PC-3 (cell line): ENCODE data around the gene ZBTB22. TPM values are rescaled to one million over a fixed set of nuclear protein-coding genes. Genes with fewer than 3 reads are reported as not detected.

Experiments used
- ATAC-seq: fragments of 200-7000 bp; cut with Tn5 transposase; 2 replicates; pipeline ENCODE4 v1.9.1; 2020; ENCODE audit warnings: mild to moderate bottlenecking, moderate library complexity
- BruUV-seq: library from RNA; stranded (reverse); fragments of 400-500 nt; replicated peaks from 2 replicates; lab custom pipeline; 2021; lab: Mats Ljungman, UMichigan
- CTCF ChIA-PET: fragments of 300-600 bp; sonication (Branson Sonifier 250); formaldehyde crosslinking; loops from one replicate; lab custom pipeline; 2022; ENCODE audit warnings: antibody characterized with exemption; lab: Charles Lee
- POLR2A ChIA-PET: fragments of 300-600 bp; sonication (Branson Sonifier 250); formaldehyde crosslinking; loops from one replicate; lab custom pipeline; 2022; ENCODE audit warnings: antibody characterized with exemption; ENCODE audit not compliant: unreplicated experiment; lab: Charles Lee
- DNase-seq: peaks from one replicate; pipeline ENCODE4 v3.0.0-alpha.2; 2015
- H2AFZ ChIP-seq: fragments of 300-600 bp; sonication (generic); 2 replicates; pipeline ENCODE4 v1.6.0; 2016; ENCODE audit warnings: antibody characterized with exemption, low read length
- H3F3A ChIP-seq: fragments of 300-600 bp; sonication (generic); one replicate; pipeline ENCODE4 v1.6.0; 2017; ENCODE audit warnings: antibody characterized with exemption, low read length, control low read depth, mild to moderate bottlenecking; ENCODE audit not compliant: unreplicated experiment
- H3K27ac ChIP-seq: fragments of 300-600 bp; sonication (generic); 2 replicates; pipeline ENCODE4 v1.5.1; 2016; ENCODE audit warnings: mild to moderate bottlenecking, low read length
- H3K27me3 ChIP-seq: fragments of 300-600 bp; sonication (generic); 2 replicates; pipeline ENCODE4 v1.6.1; 2016; ENCODE audit warnings: low read length, mixed read lengths
- H3K36me3 ChIP-seq: fragments of 300-600 bp; sonication (generic); 2 replicates; pipeline ENCODE4 v1.6.1; 2016; ENCODE audit warnings: low read depth, mixed run types, low read length, mixed read lengths
- H3K4me1 ChIP-seq: fragments of 300-600 bp; sonication (generic); 2 replicates; pipeline ENCODE4 v1.5.1; 2016; ENCODE audit warnings: low read length; ENCODE audit not compliant: insufficient read depth
- H3K4me2 ChIP-seq: fragments of 300-600 bp; sonication (generic); 2 replicates; pipeline ENCODE4 v1.6.0; 2016; ENCODE audit warnings: low read length
- H3K4me3 ChIP-seq: fragments of 300-600 bp; sonication (generic); 2 replicates; pipeline ENCODE4 v1.5.1; 2016; ENCODE audit warnings: mild to moderate bottlenecking, low read length, mixed read lengths
- H3K79me2 ChIP-seq: fragments of 300-600 bp; sonication (generic); 2 replicates; pipeline ENCODE4 v1.6.1; 2017; ENCODE audit warnings: low read length, mixed read lengths
- H3K9ac ChIP-seq: fragments of 300-600 bp; sonication (generic); 2 replicates; pipeline ENCODE4 v1.6.0; 2016; ENCODE audit warnings: mild to moderate bottlenecking, low read length
- H3K9me2 ChIP-seq: fragments of 300-600 bp; sonication (generic); replicated peaks from 2 replicates; pipeline ENCODE4 v1.6.1; 2016; ENCODE audit warnings: mixed run types, low read length, mixed read lengths
- H3K9me3 ChIP-seq: fragments of 300-600 bp; sonication (generic); 2 replicates; pipeline ENCODE4 v1.6.1; 2016; ENCODE audit warnings: low read length, mixed read lengths
- H4K20me1 ChIP-seq: fragments of 300-600 bp; sonication (generic); 2 replicates; pipeline ENCODE4 v1.6.1; 2016; ENCODE audit warnings: low read length, mixed read lengths
- EZH2 ChIP-seq: fragments of 300-600 bp; sonication (generic); IDR thresholded peaks from one replicate; pipeline ENCODE4 v1.6.1; 2017; ENCODE audit warnings: antibody characterized with exemption, mild to moderate bottlenecking, low read length; ENCODE audit not compliant: unreplicated experiment
- EZH2phosphoT487 ChIP-seq: fragments of 300-600 bp; sonication (generic); IDR thresholded peaks from 2 replicates; pipeline ENCODE4 v1.6.1; 2018; ENCODE audit warnings: mild to moderate bottlenecking, antibody characterized with exemption, low read length, borderline replicate concordance
- intact Hi-C: fragments of 100-400 bp; cut with micrococcal nuclease; formaldehyde crosslinking; loops from 2 replicates; pipeline ENCODE4 v1.9.0; 2023
- total RNA-seq: library from RNA; depleted of rRNA; stranded (reverse); fragments of >200 nt; gene quantifications from 2 replicates; pipeline ENCODE4 v1.2.3, GENCODE V29; 2014
- TF ChIP-seq, protein P1 (sequence below): fragments of 300-600 bp; sonication (generic); conservative IDR thresholded peaks from 2 replicates; pipeline ENCODE4 v1.5.1; 2017; ENCODE audit warnings: antibody characterized with exemption, low read depth, mild to moderate bottlenecking, low read length

ZBTB22 gene
- total RNA-seq, 1 experiment from 2014 or later = 18.8 TPM

DNA sequence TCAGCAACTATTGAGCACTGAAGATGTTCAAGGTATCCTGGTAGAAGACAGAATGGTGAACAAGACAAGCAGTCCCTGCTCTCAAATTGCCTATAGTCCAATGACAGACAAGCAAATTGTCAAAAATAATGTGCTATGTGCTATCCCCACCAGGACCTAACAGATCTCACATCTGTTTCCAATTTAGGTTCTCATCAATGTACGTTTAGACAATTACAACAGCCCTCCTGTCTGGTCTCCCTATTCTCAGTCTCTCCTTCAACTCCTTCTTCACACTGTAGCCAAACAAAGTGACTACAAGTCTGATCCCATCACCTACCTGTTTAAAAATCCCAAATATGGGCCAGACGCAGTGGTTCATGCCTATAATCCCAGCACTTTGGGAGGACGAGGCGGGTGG is 11.2 kb downstream of the ZBTB22 start:
- no peak for TF ChIP-seq EZH2
- H3K27ac ChIP-seq = no peak overlapping the region
- H3K27me3 ChIP-seq = no peaks in the 10 kb centered on the region
- no peak for DNase-seq
- H3K4me3 ChIP-seq = no peak overlapping the region
- no peaks in the 10 kb centered on the region for H3K9me3 ChIP-seq
- H3K4me2 ChIP-seq = no peak overlapping the region
- H3K4me1 ChIP-seq = no peaks in the 10 kb centered on the region
- ATAC-seq = no peak
- CTCF ChIA-PET = no interaction called here
- no TSS peak for BruUV-seq
- no peaks in the 10 kb centered on the region for H4K20me1 ChIP-seq
- H3K36me3 ChIP-seq = peaks cover 7% of the 10 kb centered on the region
- H3K9me2 ChIP-seq = no peaks in the 10 kb centered on the region
- POLR2A ChIA-PET = no interaction called here
- H3F3A ChIP-seq = no peaks in the 10 kb centered on the region
- H3K79me2 ChIP-seq = peaks cover 27% of the 10 kb centered on the region
- no peak overlapping the region for H2AFZ ChIP-seq
- no peak overlapping the region for H3K9ac ChIP-seq
- intact Hi-C loops = no loop called here

DNA sequence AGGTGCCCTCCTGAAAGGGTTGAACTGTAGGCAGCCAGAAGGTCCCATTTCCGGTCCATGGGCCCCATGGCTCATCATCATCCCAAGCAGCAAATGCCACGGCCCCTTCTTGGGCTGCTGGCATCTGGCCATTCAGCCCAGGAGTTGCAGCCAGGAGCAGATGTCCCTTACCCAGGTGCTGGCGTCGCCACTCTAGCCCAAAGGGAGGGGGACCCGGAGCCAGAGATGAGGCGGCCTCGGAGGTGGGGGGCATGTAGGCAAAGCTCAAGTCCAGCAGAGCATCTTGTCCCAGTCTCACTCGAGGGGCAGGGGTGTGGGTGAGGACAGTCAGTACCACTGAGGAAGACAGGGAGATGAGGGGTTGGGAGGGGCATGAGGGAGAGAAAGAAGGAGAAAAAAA is 12.5 kb downstream of the ZBTB22 start:
- H3K9me3 ChIP-seq = no peaks in the 10 kb centered on the region
- no TSS peak for BruUV-seq
- H3F3A ChIP-seq = peaks cover 1% of the 10 kb centered on the region
- H3K36me3 ChIP-seq = peaks cover 7% of the 10 kb centered on the region
- no peak overlapping the region for H3K9ac ChIP-seq
- intact Hi-C loops = no loop called here
- CTCF ChIA-PET = no interaction called here
- ATAC-seq (no peak), DNase-seq (no peak)
- no peaks in the 10 kb centered on the region for H3K27me3 ChIP-seq
- H3K4me2 ChIP-seq = no peak overlapping the region
- TF ChIP-seq, protein P1, sequence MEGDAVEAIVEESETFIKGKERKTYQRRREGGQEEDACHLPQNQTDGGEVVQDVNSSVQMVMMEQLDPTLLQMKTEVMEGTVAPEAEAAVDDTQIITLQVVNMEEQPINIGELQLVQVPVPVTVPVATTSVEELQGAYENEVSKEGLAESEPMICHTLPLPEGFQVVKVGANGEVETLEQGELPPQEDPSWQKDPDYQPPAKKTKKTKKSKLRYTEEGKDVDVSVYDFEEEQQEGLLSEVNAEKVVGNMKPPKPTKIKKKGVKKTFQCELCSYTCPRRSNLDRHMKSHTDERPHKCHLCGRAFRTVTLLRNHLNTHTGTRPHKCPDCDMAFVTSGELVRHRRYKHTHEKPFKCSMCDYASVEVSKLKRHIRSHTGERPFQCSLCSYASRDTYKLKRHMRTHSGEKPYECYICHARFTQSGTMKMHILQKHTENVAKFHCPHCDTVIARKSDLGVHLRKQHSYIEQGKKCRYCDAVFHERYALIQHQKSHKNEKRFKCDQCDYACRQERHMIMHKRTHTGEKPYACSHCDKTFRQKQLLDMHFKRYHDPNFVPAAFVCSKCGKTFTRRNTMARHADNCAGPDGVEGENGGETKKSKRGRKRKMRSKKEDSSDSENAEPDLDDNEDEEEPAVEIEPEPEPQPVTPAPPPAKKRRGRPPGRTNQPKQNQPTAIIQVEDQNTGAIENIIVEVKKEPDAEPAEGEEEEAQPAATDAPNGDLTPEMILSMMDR = no peak
- TF ChIP-seq EZH2phosphoT487 (no peak), EZH2 (no peak)
- peaks cover 24% of the 10 kb centered on the region for H3K79me2 ChIP-seq
- H2AFZ ChIP-seq = no peak overlapping the region
- H3K9me2 ChIP-seq = no peaks in the 10 kb centered on the region
- H3K27ac ChIP-seq = no peak overlapping the region
- POLR2A ChIA-PET = no interaction called here
- no peaks in the 10 kb centered on the region for H4K20me1 ChIP-seq
- H3K4me3 ChIP-seq = no peak overlapping the region
- H3K4me1 ChIP-seq = peaks cover 7% of the 10 kb centered on the region

DNA sequence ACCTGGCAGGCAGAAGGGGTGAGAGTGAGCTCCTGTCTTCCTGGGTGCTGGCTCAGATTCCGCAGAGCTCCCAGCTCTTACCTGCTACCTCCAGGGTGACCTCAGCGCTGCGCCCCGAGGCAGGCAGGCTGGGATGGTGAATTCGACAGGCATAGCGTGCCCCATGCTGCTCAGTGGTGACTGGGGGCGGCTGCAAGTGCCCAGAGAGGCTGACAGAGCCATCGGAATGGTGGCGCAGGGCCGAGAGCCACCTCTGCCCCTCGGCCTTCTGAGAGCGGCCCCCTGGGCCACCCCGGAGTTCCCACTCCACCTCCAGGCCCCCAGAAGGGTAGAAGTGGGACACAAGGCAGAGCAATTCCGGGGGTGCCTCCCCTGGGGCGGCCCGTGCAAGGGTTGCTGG is 13.3 kb downstream of the ZBTB22 start:
- H3K4me2 ChIP-seq = no peak overlapping the region
- peaks cover 3% of the 10 kb centered on the region for H3F3A ChIP-seq
- peaks cover 7% of the 10 kb centered on the region for H3K4me1 ChIP-seq
- H3K9me2 ChIP-seq = no peaks in the 10 kb centered on the region
- H4K20me1 ChIP-seq = no peaks in the 10 kb centered on the region
- no peak for TF ChIP-seq EZH2
- TF ChIP-seq, protein P1 = no peak
- TF ChIP-seq EZH2phosphoT487 = no peak
- no peak overlapping the region for H3K9ac ChIP-seq
- H3K36me3 ChIP-seq = peaks cover 7% of the 10 kb centered on the region
- intact Hi-C loops = no loop called here
- no peaks in the 10 kb centered on the region for H3K27me3 ChIP-seq
- DNase-seq = no peak
- ChIA-PET CTCF (no interaction called here), POLR2A (interaction anchor here (0.6 kb wide), 1 partner anchor 15 kb away, joined by 3 read pairs; no protein-coding TSS in a partner anchor)
- ATAC-seq = no peak
- H3K27ac ChIP-seq = no peak overlapping the region
- H3K9me3 ChIP-seq = no peaks in the 10 kb centered on the region
- no TSS peak for BruUV-seq
- peaks cover 23% of the 10 kb centered on the region for H3K79me2 ChIP-seq
- no peak overlapping the region for H3K4me3 ChIP-seq
- H2AFZ ChIP-seq = no peak overlapping the region
